DOHH2 (cell line): ENCODE results near the gene GMPPA.

Experiments
- EZH2phosphoT487 ChIP-seq: fragments of 200-600 bp; sonication (generic); IDR thresholded peaks from 2 replicates; pipeline ENCODE4 v1.6.1; 2017; ENCODE audit warnings: borderline replicate concordance, mild to moderate bottlenecking, antibody characterized with exemption, low read length, moderate library complexity, mixed read lengths
- TF ChIP-seq, protein P1 (sequence below): fragments of 200-600 bp; sonication (generic); IDR thresholded peaks from one replicate; pipeline ENCODE4 v1.5.1; 2014; ENCODE audit warnings: antibody characterized with exemption, mild to moderate bottlenecking, low read depth, low read length; ENCODE audit not compliant: poor library complexity, severe bottlenecking

- TF ChIP-seq, protein P1, sequence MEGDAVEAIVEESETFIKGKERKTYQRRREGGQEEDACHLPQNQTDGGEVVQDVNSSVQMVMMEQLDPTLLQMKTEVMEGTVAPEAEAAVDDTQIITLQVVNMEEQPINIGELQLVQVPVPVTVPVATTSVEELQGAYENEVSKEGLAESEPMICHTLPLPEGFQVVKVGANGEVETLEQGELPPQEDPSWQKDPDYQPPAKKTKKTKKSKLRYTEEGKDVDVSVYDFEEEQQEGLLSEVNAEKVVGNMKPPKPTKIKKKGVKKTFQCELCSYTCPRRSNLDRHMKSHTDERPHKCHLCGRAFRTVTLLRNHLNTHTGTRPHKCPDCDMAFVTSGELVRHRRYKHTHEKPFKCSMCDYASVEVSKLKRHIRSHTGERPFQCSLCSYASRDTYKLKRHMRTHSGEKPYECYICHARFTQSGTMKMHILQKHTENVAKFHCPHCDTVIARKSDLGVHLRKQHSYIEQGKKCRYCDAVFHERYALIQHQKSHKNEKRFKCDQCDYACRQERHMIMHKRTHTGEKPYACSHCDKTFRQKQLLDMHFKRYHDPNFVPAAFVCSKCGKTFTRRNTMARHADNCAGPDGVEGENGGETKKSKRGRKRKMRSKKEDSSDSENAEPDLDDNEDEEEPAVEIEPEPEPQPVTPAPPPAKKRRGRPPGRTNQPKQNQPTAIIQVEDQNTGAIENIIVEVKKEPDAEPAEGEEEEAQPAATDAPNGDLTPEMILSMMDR: no peak
- no peak for TF ChIP-seq EZH2phosphoT487
Observed at GRCh38 chr2:219467736-219468075, 31.0 kb upstream of the GMPPA start.
